Measurements from ENCODE around the gene MT1B. TPM values are rescaled to one million over a fixed set of nuclear protein-coding genes. Genes with fewer than 3 reads are reported as not detected.

Gene MT1B
- total and polyA plus RNA-seq, 4 donors, result not detected

DNA sequence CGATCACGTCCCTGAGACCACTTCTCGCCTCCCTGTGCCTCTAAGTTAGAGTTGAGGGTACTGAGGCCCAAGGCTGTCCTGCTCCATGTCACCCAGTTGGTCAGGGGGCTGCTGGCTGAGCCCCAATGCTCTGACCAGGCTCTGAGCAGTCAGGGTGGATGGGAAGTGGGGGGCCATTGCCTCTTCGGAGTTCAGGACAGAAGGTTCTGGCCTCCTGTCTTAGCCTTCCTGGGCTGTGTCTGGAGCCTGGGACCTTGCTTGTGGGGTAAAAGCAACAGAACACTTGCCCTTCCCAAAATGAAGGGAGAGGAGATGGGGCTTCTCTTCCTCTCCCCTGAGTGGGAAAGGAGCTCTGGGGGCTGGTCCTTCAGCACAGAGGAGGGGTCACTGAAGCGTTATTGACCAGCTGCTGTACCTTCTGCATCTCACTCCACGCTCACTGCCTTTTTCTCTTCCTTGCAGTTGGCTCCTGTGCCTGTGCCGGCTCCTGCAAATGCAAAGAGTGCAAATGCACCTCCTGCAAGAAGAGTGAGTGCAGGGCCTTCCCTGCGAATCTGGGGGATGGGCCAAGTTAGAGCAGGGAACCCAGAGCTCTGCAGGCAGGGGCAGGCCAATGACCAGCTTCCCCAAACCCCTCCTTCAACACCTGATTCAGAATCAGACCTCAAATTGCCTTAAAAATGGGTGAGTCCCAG is 31.2 kb downstream of the MT1B start:
- WGBS, 2 donors, result 6% methylated on average over 8 of the region's 8 CpGs
- H3K36me3 ChIP-seq (ENCODE audit: control insufficient read depth in 1 of 2, insufficient read depth in 2 of 2, low read length in 1 of 2), result no peaks in the 10 kb centered on the region
- H3K9me3 ChIP-seq (ENCODE audit: control insufficient read depth, low read length), result no peaks in the 10 kb centered on the region
- H3K27me3 ChIP-seq (ENCODE audit: control insufficient read depth in 1 of 2, insufficient read depth in 2 of 2, low read length in 1 of 2), result no peaks in the 10 kb centered on the region
- ATAC-seq (ENCODE audit: low FRiP score), result peak; percentile 23
- peak overlapping the region; percentile 55 to 66 for H3K4me3 ChIP-seq (ENCODE audit: low read length in 2 of 2)
- intact Hi-C loops (cut with DNase I), result loop anchor here (5.0 kb wide), 2 partner anchors 41 to 76 kb away; partner anchors contain the start of gene MT2A (in 1 of the 2)
- no peaks in the 10 kb centered on the region for H3K4me1 ChIP-seq (ENCODE audit: control insufficient read depth in 1 of 2, insufficient read depth in 2 of 2, low read length in 2 of 2)
- no peak for DNase-seq
- peak overlapping the region in 1 of 2 donors; percentile 48 for H3K27ac ChIP-seq (ENCODE audit: low read depth in 1 of 2, low read length in 2 of 2)

DNA sequence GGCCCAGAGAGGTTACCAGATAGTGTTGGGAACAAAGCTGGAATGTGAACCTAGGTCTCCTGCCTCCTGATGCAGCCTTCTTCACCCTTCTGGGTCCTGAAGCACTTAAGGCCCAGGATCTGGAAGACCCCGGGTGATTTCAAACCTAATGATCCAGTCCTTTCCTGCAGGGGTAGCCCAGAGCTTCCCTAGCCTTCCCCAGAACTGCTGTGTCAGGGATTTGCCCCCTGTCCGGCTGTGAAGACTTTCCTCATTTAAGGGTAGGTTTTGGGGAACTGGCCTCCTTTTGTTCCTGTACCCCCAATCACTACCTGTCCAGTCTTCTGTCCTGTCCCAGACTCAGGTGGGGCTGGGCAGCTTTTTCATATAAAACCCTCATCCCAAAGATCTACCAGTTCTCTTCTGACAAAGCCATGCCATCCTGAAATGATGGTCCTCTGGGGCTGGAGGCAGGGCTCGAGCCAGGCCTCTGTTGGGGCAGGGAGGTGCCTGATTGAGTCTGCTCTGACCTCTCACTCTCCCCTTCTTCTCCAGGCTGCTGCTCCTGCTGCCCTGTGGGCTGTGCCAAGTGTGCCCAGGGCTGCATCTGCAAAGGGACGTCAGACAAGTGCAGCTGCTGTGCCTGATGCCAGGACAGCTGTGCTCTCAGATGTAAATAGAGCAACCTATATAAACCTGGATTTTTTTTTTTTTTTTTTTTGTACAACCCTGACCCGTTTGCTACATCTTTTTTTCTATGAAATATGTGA is 31.9 kb downstream of the MT1B start:
- Histone ChIP-seq H3K9me3 (ENCODE audit: control insufficient read depth, low read length) (no peaks in the 10 kb centered on the region), H3K27me3 (ENCODE audit: control insufficient read depth in 1 of 2, insufficient read depth in 2 of 2, low read length in 1 of 2) (no peaks in the 10 kb centered on the region), H3K27ac (ENCODE audit: low read depth in 1 of 2, low read length in 2 of 2) (peak overlapping the region in 1 of 2 donors; percentile 5), H3K4me3 (ENCODE audit: low read length in 2 of 2) (peak overlapping the region; percentile 55 to 66), H3K4me1 (ENCODE audit: control insufficient read depth in 1 of 2, insufficient read depth in 2 of 2, low read length in 2 of 2) (no peaks in the 10 kb centered on the region), H3K36me3 (ENCODE audit: control insufficient read depth in 1 of 2, insufficient read depth in 2 of 2, low read length in 1 of 2) (no peaks in the 10 kb centered on the region)
- WGBS, 2 donors, result 40 to 41% methylated on average over 5 of the region's 5 CpGs
- ATAC-seq (ENCODE audit: low FRiP score), result no peak
- intact Hi-C loops (cut with DNase I), result loop anchor here (5.0 kb wide), 2 partner anchors 41 to 76 kb away; partner anchors contain the start of gene MT2A (in 1 of the 2)
- DNase-seq, result no peak

DNA sequence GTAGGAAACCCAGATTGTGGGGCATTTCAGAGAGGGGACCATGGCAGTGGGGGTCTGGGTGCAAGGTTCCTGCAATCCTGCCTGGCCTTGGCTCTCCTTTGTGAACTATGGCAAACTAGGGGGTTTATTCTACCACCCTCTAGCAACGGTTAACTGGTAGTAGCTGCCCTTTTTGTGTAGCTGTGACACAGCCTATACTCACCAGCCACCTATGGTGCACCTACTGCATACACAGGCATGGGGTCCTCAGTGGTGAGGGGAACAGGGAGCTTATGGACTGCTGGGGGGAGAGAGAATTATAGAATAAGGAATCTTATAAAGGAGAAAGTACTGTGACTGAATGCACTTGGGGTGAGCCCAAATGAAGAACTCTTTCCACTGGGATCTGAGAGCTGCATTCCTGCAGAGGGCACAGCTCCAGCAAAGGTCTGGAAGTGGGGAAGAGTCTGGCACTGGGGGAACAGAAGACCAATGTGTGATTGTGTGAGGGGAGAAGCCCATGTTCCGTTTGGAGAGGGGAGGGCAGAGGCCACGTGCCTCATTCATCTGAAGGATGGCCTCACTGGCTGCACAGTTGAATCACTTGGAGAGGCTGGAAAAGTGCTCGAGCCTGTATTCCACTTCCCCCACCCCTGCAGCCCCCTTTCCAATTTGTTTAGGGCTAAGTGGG is 32.7 kb downstream of the MT1B start:
- Histone ChIP-seq H3K4me3 (ENCODE audit: low read length in 2 of 2) (no peak overlapping the region), H3K27ac (ENCODE audit: low read depth in 1 of 2, low read length in 2 of 2) (peak overlapping the region; percentile 6 to 37)
- no peak for DNase-seq

DNA sequence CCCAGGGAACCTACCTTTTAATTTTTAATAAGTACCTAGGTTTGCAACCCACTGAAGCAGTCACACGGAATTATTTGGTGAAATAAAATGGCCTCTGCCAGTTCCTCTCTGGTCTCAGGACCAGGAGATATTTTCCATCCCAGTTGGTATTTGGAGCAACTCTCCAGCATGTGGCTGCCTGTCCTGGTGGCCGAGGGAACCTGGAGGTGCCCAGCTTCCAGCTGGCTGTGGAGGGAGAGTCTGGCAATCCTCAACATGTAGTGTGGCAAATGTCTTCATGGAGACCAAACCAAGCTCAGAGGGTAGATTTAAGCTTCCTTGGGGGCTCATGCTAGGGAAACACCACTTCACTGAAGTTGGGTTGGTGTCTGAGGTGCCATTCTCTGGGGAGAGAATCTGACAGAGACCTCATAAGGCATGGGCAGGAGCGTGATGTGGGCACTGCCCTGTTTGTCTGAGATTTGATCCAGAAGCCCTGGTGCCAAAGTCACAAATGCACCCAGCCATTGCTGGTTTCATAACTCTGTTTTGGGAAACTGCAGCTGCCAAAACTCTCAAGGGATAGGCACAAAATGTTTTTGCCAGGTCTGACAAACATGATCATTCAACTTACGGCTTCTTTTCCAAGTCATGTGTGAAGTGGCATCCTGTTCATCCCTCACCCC is 33.4 kb downstream of the MT1B start:
- Histone ChIP-seq H3K36me3 (ENCODE audit: control insufficient read depth in 1 of 2, insufficient read depth in 2 of 2, low read length in 1 of 2) (no peaks in the 10 kb centered on the region), H3K9me3 (ENCODE audit: control insufficient read depth, low read length) (no peaks in the 10 kb centered on the region), H3K4me1 (ENCODE audit: control insufficient read depth in 1 of 2, insufficient read depth in 2 of 2, low read length in 2 of 2) (no peaks in the 10 kb centered on the region), H3K27me3 (ENCODE audit: control insufficient read depth in 1 of 2, insufficient read depth in 2 of 2, low read length in 1 of 2) (no peaks in the 10 kb centered on the region), H3K27ac (ENCODE audit: low read depth in 1 of 2, low read length in 2 of 2) (peak overlapping the region; percentile 6 to 37), H3K4me3 (ENCODE audit: low read length in 2 of 2) (no peak overlapping the region)
- DNase-seq (no peak), ATAC-seq (ENCODE audit: low FRiP score) (no peak)
- WGBS, 2 donors, result 17 to 25% methylated on average over 4 of the region's 4 CpGs
- intact Hi-C loops (cut with DNase I), result loop anchor here (5.0 kb wide), 2 partner anchors 43 to 78 kb away; partner anchors contain the start of gene MT2A (in 1 of the 2)

More for the DNA sequence above, 32.7 kb downstream of the MT1B start:
- H3K4me1 ChIP-seq (ENCODE audit: control insufficient read depth in 1 of 2, insufficient read depth in 2 of 2, low read length in 2 of 2), result no peaks in the 10 kb centered on the region
- 72 to 80% methylated on average over 4 of the region's 4 CpGs for WGBS, 2 donors
- H3K9me3 ChIP-seq (ENCODE audit: control insufficient read depth, low read length), result no peaks in the 10 kb centered on the region
- intact Hi-C loops (cut with DNase I), result loop anchor here (5.0 kb wide), 2 partner anchors 42 to 77 kb away; partner anchors contain the start of gene MT2A (in 1 of the 2)
- ATAC-seq (ENCODE audit: low FRiP score), result no peak
- H3K36me3 ChIP-seq (ENCODE audit: control insufficient read depth in 1 of 2, insufficient read depth in 2 of 2, low read length in 1 of 2), result no peaks in the 10 kb centered on the region
- H3K27me3 ChIP-seq (ENCODE audit: control insufficient read depth in 1 of 2, insufficient read depth in 2 of 2, low read length in 1 of 2), result no peaks in the 10 kb centered on the region

DNA sequence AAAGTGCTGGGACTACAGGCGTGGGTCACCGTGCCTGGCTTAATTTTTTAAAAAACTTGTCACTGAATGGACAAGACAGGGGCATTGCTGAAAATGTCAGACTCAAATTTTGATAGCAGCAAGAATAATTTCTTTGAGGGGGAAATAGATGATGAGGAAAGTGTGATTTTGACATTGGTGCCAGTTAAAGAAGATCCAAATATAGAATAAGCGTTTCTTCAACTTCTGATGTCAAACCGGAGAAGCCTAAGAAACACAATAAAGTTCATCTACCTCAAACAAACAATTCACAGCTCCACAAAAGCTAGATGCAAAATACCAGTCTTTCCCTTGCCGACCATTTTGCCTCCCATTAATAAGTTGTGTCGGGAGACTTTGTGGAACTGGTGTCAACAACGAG is 35.1 kb downstream of the MT1B start:
- no peaks in the 10 kb centered on the region for H3K4me1 ChIP-seq (ENCODE audit: control insufficient read depth in 1 of 2, insufficient read depth in 2 of 2, low read length in 2 of 2)
- H3K36me3 ChIP-seq (ENCODE audit: control insufficient read depth in 1 of 2, insufficient read depth in 2 of 2, low read length in 1 of 2), result no peaks in the 10 kb centered on the region
- 97% methylated on average over 7 of the region's 7 CpGs for WGBS, 2 donors
- ATAC-seq (ENCODE audit: low FRiP score) (no peak), DNase-seq (no peak)
- no peaks in the 10 kb centered on the region for H3K27me3 ChIP-seq (ENCODE audit: control insufficient read depth in 1 of 2, insufficient read depth in 2 of 2, low read length in 1 of 2)
- no peak overlapping the region for H3K4me3 ChIP-seq (ENCODE audit: low read length in 2 of 2)
- no peak overlapping the region for H3K27ac ChIP-seq (ENCODE audit: low read depth in 1 of 2, low read length in 2 of 2)
- H3K9me3 ChIP-seq (ENCODE audit: control insufficient read depth, low read length), result no peaks in the 10 kb centered on the region
- intact Hi-C loops (cut with DNase I), result no loop called here

DNA sequence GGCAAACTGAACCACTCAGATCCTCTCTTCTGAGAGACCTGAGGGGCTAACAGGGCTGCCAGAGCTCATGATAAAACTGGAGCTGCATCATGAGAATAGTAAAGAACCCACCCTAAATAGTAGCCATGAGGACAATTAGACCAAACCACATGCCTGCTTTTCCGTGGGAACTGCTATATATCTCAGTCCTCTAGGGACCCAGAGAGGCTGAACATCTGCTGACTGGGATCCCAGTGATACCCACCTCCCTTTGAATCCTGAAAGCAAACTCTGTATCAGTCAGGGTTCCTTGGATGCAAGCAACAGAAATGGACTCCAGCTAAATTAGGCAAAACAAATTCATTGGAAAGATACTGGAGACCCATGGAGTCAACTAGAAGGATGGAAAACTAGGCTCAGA is 37.1 kb downstream of the MT1B start:
- Histone ChIP-seq H3K4me3 (ENCODE audit: low read length in 2 of 2) (no peak overlapping the region), H3K36me3 (ENCODE audit: control insufficient read depth in 1 of 2, insufficient read depth in 2 of 2, low read length in 1 of 2) (no peaks in the 10 kb centered on the region), H3K27me3 (ENCODE audit: control insufficient read depth in 1 of 2, insufficient read depth in 2 of 2, low read length in 1 of 2) (no peaks in the 10 kb centered on the region), H3K9me3 (ENCODE audit: control insufficient read depth, low read length) (no peaks in the 10 kb centered on the region), H3K27ac (ENCODE audit: low read depth in 1 of 2, low read length in 2 of 2) (no peak overlapping the region), H3K4me1 (ENCODE audit: control insufficient read depth in 1 of 2, insufficient read depth in 2 of 2, low read length in 2 of 2) (no peaks in the 10 kb centered on the region)
- DNase-seq, result no peak
- WGBS, 2 donors, result 47 to 56% methylated on average over 1 of the region's 1 CpG
- intact Hi-C loops (cut with DNase I), result no loop called here
- no peak for ATAC-seq (ENCODE audit: low FRiP score)

DNA sequence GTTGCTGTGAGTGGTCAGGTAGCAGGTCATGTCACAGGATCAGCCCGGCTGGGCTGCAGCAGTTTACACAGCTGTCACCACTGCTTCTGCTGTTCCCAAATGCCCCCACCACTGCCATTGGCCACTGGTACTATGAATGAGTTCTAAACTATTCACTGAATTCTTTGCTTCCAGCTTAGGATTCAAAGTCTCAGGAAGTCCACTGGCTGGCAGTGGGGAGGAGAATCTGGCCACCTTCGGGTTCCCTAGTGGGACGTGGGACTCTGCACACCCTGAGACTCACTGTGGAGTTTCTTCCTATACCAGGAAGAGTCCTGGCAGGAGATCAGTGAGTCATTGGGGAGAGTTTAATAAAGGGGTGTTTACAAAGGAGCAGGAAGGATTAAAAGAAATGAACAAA is 37.5 kb downstream of the MT1B start:
- H3K27ac ChIP-seq (ENCODE audit: low read depth in 1 of 2, low read length in 2 of 2), result no peak overlapping the region
- H3K36me3 ChIP-seq (ENCODE audit: control insufficient read depth in 1 of 2, insufficient read depth in 2 of 2, low read length in 1 of 2), result no peaks in the 10 kb centered on the region
- H3K27me3 ChIP-seq (ENCODE audit: control insufficient read depth in 1 of 2, insufficient read depth in 2 of 2, low read length in 1 of 2), result no peaks in the 10 kb centered on the region
- no peak overlapping the region for H3K4me3 ChIP-seq (ENCODE audit: low read length in 2 of 2)
- WGBS, 2 donors, result 65 to 66% methylated on average over 3 of the region's 3 CpGs
- H3K9me3 ChIP-seq (ENCODE audit: control insufficient read depth, low read length), result no peaks in the 10 kb centered on the region
- intact Hi-C loops (cut with DNase I), result no loop called here
- DNase-seq, result no peak
- no peak for ATAC-seq (ENCODE audit: low FRiP score)
- H3K4me1 ChIP-seq (ENCODE audit: control insufficient read depth in 1 of 2, insufficient read depth in 2 of 2, low read length in 2 of 2), result no peaks in the 10 kb centered on the region

DNA sequence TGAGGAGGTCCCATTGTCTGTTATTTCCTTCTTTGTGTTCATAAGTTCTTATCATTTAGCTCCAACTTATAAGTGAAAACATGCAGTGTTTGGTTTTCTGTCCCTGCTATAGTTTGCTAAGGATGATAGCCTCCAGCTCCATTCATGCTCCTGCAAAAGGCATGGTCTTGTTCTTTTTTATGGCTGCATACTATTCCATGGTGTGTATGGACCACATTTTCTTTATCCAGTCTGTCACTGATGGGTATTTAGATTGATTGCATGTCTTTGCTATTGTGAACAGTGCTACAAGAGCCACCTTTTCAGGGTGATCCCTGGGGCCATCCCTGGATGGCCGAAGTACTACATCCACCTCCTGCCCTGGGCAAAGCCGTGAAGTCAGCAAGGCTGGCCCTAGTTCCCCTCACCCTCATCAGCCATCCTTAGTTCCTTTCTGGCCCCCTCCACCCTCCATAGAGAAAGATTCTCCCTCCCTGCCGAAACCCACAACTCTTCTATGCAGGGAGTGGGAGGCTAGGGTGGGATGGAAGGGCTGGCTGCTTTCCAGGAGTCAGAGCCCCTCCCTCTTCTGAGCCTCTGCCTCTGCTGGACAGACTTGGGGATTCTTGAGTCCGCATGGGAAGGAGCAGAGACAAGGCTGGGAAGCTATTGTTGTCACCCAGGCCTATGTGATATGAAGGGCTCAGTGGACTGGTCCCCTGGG is 38.9 kb downstream of the MT1B start:
- H3K4me3 ChIP-seq (ENCODE audit: low read length in 2 of 2), result no peak overlapping the region
- WGBS, 2 donors, result 70 to 78% methylated on average over 4 of the region's 4 CpGs
- no peaks in the 10 kb centered on the region for H3K4me1 ChIP-seq (ENCODE audit: control insufficient read depth in 1 of 2, insufficient read depth in 2 of 2, low read length in 2 of 2)
- intact Hi-C loops (cut with DNase I), result no loop called here
- no peaks in the 10 kb centered on the region for H3K9me3 ChIP-seq (ENCODE audit: control insufficient read depth, low read length)
- no peak overlapping the region for H3K27ac ChIP-seq (ENCODE audit: low read depth in 1 of 2, low read length in 2 of 2)
- no peaks in the 10 kb centered on the region for H3K36me3 ChIP-seq (ENCODE audit: control insufficient read depth in 1 of 2, insufficient read depth in 2 of 2, low read length in 1 of 2)
- no peak for ATAC-seq (ENCODE audit: low FRiP score)
- peak in 1 of 2 donors; percentile 14 for DNase-seq
- no peaks in the 10 kb centered on the region for H3K27me3 ChIP-seq (ENCODE audit: control insufficient read depth in 1 of 2, insufficient read depth in 2 of 2, low read length in 1 of 2)
